GM18861 (cell line): ENCODE data around the gene MAP3K6.

Experiments
- ATAC-seq: cut with Tn5 transposase; IDR thresholded peaks from one replicate; pipeline ENCODE4 v1.9.1; 2021; ENCODE audit not compliant: unreplicated experiment

Gene MAP3K6

GRCh38 chr1:27307874-27308598 is 58.7 kb downstream of the MAP3K6 start:
- ATAC-seq: no peak

DNA sequence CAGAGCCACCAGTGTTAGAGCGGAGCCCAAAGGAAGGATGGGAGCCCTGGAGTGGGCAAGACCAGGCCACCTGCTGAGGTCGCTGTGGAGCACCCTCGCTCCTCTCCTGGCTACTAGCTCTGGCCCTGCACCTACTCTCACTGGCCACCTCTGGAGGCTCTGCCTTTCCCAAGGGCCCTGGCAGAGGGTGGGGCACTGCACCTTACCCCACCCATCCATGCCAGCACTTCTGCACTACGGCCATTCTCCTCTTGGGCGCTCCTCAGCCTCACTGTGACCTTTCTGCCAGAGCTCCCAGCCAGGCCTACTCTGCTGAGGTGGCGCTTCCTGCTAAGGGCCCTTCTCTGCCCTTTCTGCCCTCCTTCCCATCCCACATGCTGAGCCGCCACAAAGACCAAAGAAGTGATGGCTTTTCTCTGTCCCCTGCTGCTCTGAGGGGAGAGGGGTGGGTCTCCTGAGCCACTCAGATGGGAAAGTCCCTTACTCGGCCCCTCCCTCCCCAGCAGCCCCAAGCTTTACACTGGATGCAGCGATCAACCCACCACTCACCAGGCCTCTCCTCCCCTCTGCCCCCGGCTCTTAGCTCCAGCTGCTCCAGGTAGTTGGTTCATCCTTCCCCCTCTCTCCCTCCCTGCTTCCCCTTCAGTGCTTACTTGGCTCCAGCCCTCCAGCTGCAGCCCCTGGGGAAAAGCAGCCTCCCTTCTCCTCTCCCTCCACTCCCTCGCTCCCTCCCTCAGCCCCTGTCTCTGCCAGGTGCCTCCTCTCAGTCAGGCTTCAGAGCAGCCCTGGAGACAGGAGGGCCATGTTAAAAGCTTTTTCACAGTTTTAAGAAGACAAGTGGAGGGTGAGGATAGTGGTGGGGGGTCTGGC is 59.6 kb downstream of the MAP3K6 start:
- no peak for ATAC-seq

DNA sequence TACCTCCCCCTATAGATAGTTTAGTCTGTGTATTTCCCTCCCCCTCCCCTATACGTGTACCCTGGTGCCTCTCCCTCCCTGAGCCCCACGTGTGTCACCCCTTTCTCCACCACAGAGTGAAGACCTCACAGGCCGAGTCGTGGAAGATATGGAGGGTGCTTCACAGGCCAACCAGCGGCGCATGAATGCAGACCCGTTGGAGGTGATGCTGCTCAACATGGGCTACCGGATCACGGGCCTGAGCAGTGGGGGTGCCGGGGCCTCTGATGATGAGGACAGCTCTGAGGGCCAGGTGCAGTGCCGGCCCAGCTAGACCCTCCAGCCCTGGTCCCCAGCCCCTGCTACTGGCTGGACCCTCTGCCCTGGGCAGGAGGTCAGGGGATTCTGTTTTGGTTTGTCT is 60.7 kb downstream of the MAP3K6 start:
- ATAC-seq: no peak
